Dendritic cell treated with granulocyte-macrophage colony-stimulating factor and Interleukin-4, amounts not matched to agents 40 ng/mL and 50 ng/mL, for 4 days (primary cell): ENCODE results near the gene FAM3C.

Experiments used
- H3K27ac Mint-ChIP-seq: one replicate; pipeline ENCODE4 v1.8.0; 2022; ENCODE audit warnings: mild to moderate bottlenecking, mixed read lengths
- H3K27me3 Mint-ChIP-seq: one replicate; pipeline ENCODE4 v1.8.0; 2022; ENCODE audit warnings: mild to moderate bottlenecking, mixed read lengths
- H3K36me3 Mint-ChIP-seq: one replicate; pipeline ENCODE4 v1.8.0; 2022; ENCODE audit warnings: low read depth, mixed read lengths
- H3K4me1 Mint-ChIP-seq: one replicate; pipeline ENCODE4 v1.8.0; 2022; ENCODE audit warnings: low read depth, mixed read lengths
- H3K4me3 Mint-ChIP-seq: one replicate; pipeline ENCODE4 v1.8.0; 2022; ENCODE audit warnings: mild to moderate bottlenecking, moderate library complexity, mixed read lengths
- H3K9me3 Mint-ChIP-seq: one replicate; pipeline ENCODE4 v1.8.0; 2022; ENCODE audit warnings: mixed read lengths
- intact Hi-C: fragments of 100-400 bp; cut with micrococcal nuclease; formaldehyde crosslinking; loops from one replicate; pipeline ENCODE4 v1.15.0; 2022

Gene FAM3C

GRCh38 chr7:121397822-121398221, 1.7 kb upstream of the FAM3C start:
- intact Hi-C loops: no loop called here
- Mint-ChIP-seq H3K27me3 (no peaks in the 10 kb centered on the region), H3K4me3 (no peak overlapping the region), H3K36me3 (peaks cover 12% of the 10 kb centered on the region), H3K9me3 (peaks cover 4% of the 10 kb centered on the region), H3K27ac (no peak overlapping the region), H3K4me1 (no peaks in the 10 kb centered on the region)

- Mint-ChIP-seq H3K27ac (no peak overlapping the region), H3K4me3 (no peak overlapping the region), H3K9me3 (peaks cover 8% of the 10 kb centered on the region), H3K4me1 (peaks cover under 1% of the 10 kb centered on the region), H3K36me3 (peaks cover 16% of the 10 kb centered on the region), H3K27me3 (no peaks in the 10 kb centered on the region)
- intact Hi-C loops: no loop called here
These were observed 1.3 kb upstream of the FAM3C start for GRCh38 chr7:121397361-121397760.

- Mint-ChIP-seq H3K4me1 (peaks cover 15% of the 10 kb centered on the region), H3K36me3 (peaks cover 22% of the 10 kb centered on the region), H3K27me3 (no peaks in the 10 kb centered on the region), H3K4me3 (peak overlapping the region; percentile 85), H3K27ac (peak overlapping the region; percentile 90), H3K9me3 (peaks cover 11% of the 10 kb centered on the region)
- intact Hi-C loops: no loop called here
These were observed 581 bp downstream of the FAM3C start for GRCh38 chr7:121395494-121395960.

- H3K36me3 Mint-ChIP-seq: peaks cover 22% of the 10 kb centered on the region
- H3K4me1 Mint-ChIP-seq: peaks cover 15% of the 10 kb centered on the region
- no peak overlapping the region for H3K27ac Mint-ChIP-seq
- peaks cover 11% of the 10 kb centered on the region for H3K9me3 Mint-ChIP-seq
- intact Hi-C loops: no loop called here
- no peaks in the 10 kb centered on the region for H3K27me3 Mint-ChIP-seq
- H3K4me3 Mint-ChIP-seq: no peak overlapping the region
These were observed 1.4 kb downstream of the FAM3C start for GRCh38 chr7:121394709-121395140.

- peaks cover 22% of the 10 kb centered on the region for H3K36me3 Mint-ChIP-seq
- H3K27me3 Mint-ChIP-seq: no peaks in the 10 kb centered on the region
- no peak overlapping the region for H3K4me3 Mint-ChIP-seq
- H3K9me3 Mint-ChIP-seq: peaks cover 11% of the 10 kb centered on the region
- intact Hi-C loops: no loop called here
- peaks cover 15% of the 10 kb centered on the region for H3K4me1 Mint-ChIP-seq
- H3K27ac Mint-ChIP-seq: no peak overlapping the region
These were observed 3.1 kb downstream of the FAM3C start for GRCh38 chr7:121393005-121393366.

- Mint-ChIP-seq H3K27me3 (no peaks in the 10 kb centered on the region), H3K4me3 (no peak overlapping the region), H3K9me3 (peaks cover 11% of the 10 kb centered on the region), H3K36me3 (peaks cover 22% of the 10 kb centered on the region), H3K27ac (no peak overlapping the region), H3K4me1 (peaks cover 15% of the 10 kb centered on the region)
- intact Hi-C loops: no loop called here
These were observed 3.7 kb downstream of the FAM3C start for GRCh38 chr7:121392277-121393004.

GRCh38 chr7:121391686-121392085, 4.4 kb downstream of the FAM3C start:
- Mint-ChIP-seq H3K27ac (no peak overlapping the region), H3K9me3 (peaks cover 11% of the 10 kb centered on the region), H3K4me3 (no peak overlapping the region), H3K27me3 (no peaks in the 10 kb centered on the region), H3K36me3 (peaks cover 22% of the 10 kb centered on the region), H3K4me1 (peaks cover 15% of the 10 kb centered on the region)
- intact Hi-C loops: no loop called here

GRCh38 chr7:121390617-121391016, 5.5 kb downstream of the FAM3C start:
- intact Hi-C loops: no loop called here
- H3K9me3 Mint-ChIP-seq: peaks cover 11% of the 10 kb centered on the region
- H3K4me1 Mint-ChIP-seq: peaks cover 23% of the 10 kb centered on the region
- H3K4me3 Mint-ChIP-seq: no peak overlapping the region
- H3K27ac Mint-ChIP-seq: no peak overlapping the region
- H3K27me3 Mint-ChIP-seq: no peaks in the 10 kb centered on the region
- peaks cover 14% of the 10 kb centered on the region for H3K36me3 Mint-ChIP-seq

GRCh38 chr7:121390109-121390508, 6.0 kb downstream of the FAM3C start:
- peaks cover 13% of the 10 kb centered on the region for H3K36me3 Mint-ChIP-seq
- peaks cover 25% of the 10 kb centered on the region for H3K4me1 Mint-ChIP-seq
- H3K9me3 Mint-ChIP-seq: peaks cover 11% of the 10 kb centered on the region
- intact Hi-C loops: no loop called here
- no peak overlapping the region for H3K27ac Mint-ChIP-seq
- no peaks in the 10 kb centered on the region for H3K27me3 Mint-ChIP-seq
- H3K4me3 Mint-ChIP-seq: no peak overlapping the region

- intact Hi-C loops: loop anchor here (10.0 kb wide), 1 partner anchor 434 kb away; the partner anchor contains the start of gene ING3
- H3K27ac Mint-ChIP-seq: no peak overlapping the region
- H3K4me1 Mint-ChIP-seq: peaks cover 25% of the 10 kb centered on the region
- H3K9me3 Mint-ChIP-seq: peaks cover 11% of the 10 kb centered on the region
- H3K4me3 Mint-ChIP-seq: no peak overlapping the region
- H3K36me3 Mint-ChIP-seq: peaks cover 13% of the 10 kb centered on the region
- no peaks in the 10 kb centered on the region for H3K27me3 Mint-ChIP-seq
These were observed 7.2 kb downstream of the FAM3C start for GRCh38 chr7:121388950-121389349.

GRCh38 chr7:121385800-121386179, 10.3 kb downstream of the FAM3C start:
- no peaks in the 10 kb centered on the region for H3K27me3 Mint-ChIP-seq
- no peaks in the 10 kb centered on the region for H3K9me3 Mint-ChIP-seq
- H3K36me3 Mint-ChIP-seq: peaks cover 4% of the 10 kb centered on the region
- H3K4me1 Mint-ChIP-seq: peaks cover 11% of the 10 kb centered on the region
- intact Hi-C loops: loop anchor here (10.0 kb wide), 1 partner anchor 431 kb away; the partner anchor contains the start of gene ING3
- H3K4me3 Mint-ChIP-seq: no peak overlapping the region
- H3K27ac Mint-ChIP-seq: peak overlapping the region; percentile 47

- Mint-ChIP-seq H3K4me1 (peaks cover 13% of the 10 kb centered on the region), H3K36me3 (peaks cover 4% of the 10 kb centered on the region), H3K9me3 (no peaks in the 10 kb centered on the region), H3K4me3 (no peak overlapping the region), H3K27ac (no peak overlapping the region), H3K27me3 (no peaks in the 10 kb centered on the region)
- intact Hi-C loops: loop anchor here (10.0 kb wide), 1 partner anchor 430 kb away; the partner anchor contains the start of gene ING3
These were observed 10.9 kb downstream of the FAM3C start for GRCh38 chr7:121385056-121385799.

- intact Hi-C loops: loop anchor here (10.0 kb wide), 1 partner anchor 429 kb away; the partner anchor contains the start of gene ING3
- Mint-ChIP-seq H3K36me3 (peaks cover 4% of the 10 kb centered on the region), H3K4me3 (no peak overlapping the region), H3K9me3 (no peaks in the 10 kb centered on the region), H3K27me3 (no peaks in the 10 kb centered on the region), H3K27ac (no peak overlapping the region), H3K4me1 (peaks cover 20% of the 10 kb centered on the region)
These were observed 11.8 kb downstream of the FAM3C start for GRCh38 chr7:121384265-121384664.

GRCh38 chr7:121383235-121383910, 12.7 kb downstream of the FAM3C start:
- H3K27me3 Mint-ChIP-seq: no peaks in the 10 kb centered on the region
- H3K4me3 Mint-ChIP-seq: no peak overlapping the region
- no peaks in the 10 kb centered on the region for H3K9me3 Mint-ChIP-seq
- H3K36me3 Mint-ChIP-seq: peaks cover 4% of the 10 kb centered on the region
- H3K4me1 Mint-ChIP-seq: peaks cover 20% of the 10 kb centered on the region
- H3K27ac Mint-ChIP-seq: no peak overlapping the region
- intact Hi-C loops: loop anchor here (10.0 kb wide), 1 partner anchor 429 kb away; the partner anchor contains the start of gene ING3
